ENCODE data around the gene RICTOR. TPM values are rescaled to one million over a fixed set of nuclear protein-coding genes. Genes with fewer than 3 reads are reported as not detected.

Gene RICTOR
- total RNA-seq, 1 experiment from 2014 or later = 25.7 TPM

GRCh38 chr5:39109606-39110005 lies 35.4 kb upstream of the RICTOR start:
- Mint-ChIP-seq H3K36me3 (ENCODE audit: insufficient read depth, unreplicated experiment) (no peaks in the 10 kb centered on the region), H3K9me3 (ENCODE audit: unreplicated experiment) (no peaks in the 10 kb centered on the region), H3K4me1 (ENCODE audit: low read depth, unreplicated experiment) (no peaks in the 10 kb centered on the region), H3K4me3 (ENCODE audit: unreplicated experiment) (no peak overlapping the region), H3K27ac (ENCODE audit: unreplicated experiment) (no peak overlapping the region), H3K27me3 (ENCODE audit: insufficient read depth, unreplicated experiment) (peaks cover 9% of the 10 kb centered on the region)
- ChIA-PET POLR2A (no interaction called here), CTCF (no interaction called here)
- intact Hi-C loops (cut with micrococcal nuclease; ENCODE audit: unreplicated experiment) = no loop called here
- Histone ChIP-seq H3K4me1 (no peaks in the 10 kb centered on the region), H3K9me3 (no peaks in the 10 kb centered on the region), H3K4me3 (ENCODE audit: low read depth, low read length) (no peak overlapping the region), H3K27me3 (replicated peaks; ENCODE audit: control insufficient read depth, insufficient read depth, low read length) (no peaks in the 10 kb centered on the region), H3K36me3 (ENCODE audit: control insufficient read depth, insufficient read depth, low read length) (no peaks in the 10 kb centered on the region)
- no TSS peak for BruUV-seq (replicated peaks)
- TF ChIP-seq CTCF (IDR thresholded peaks at IDR 0.05; ENCODE audit: insufficient read depth in 1 of 2, low read depth in 1 of 2, low read length in 1 of 2, severe bottlenecking in 1 of 2, unreplicated experiment in 1 of 2) = no peak
- no peak for DNase-seq

GRCh38 chr5:39108987-39109386 lies 34.8 kb upstream of the RICTOR start:
- no peak for TF ChIP-seq CTCF (IDR thresholded peaks at IDR 0.05; ENCODE audit: insufficient read depth in 1 of 2, low read depth in 1 of 2, low read length in 1 of 2, severe bottlenecking in 1 of 2, unreplicated experiment in 1 of 2)
- POLR2A ChIA-PET = no interaction called here
- no TSS peak for BruUV-seq (replicated peaks)

GRCh38 chr5:39107350-39107749 lies 33.2 kb upstream of the RICTOR start:
- no peaks in the 10 kb centered on the region for H3K9me3 Mint-ChIP-seq (ENCODE audit: unreplicated experiment)
- no peak overlapping the region for H3K4me3 Mint-ChIP-seq (ENCODE audit: unreplicated experiment)
- POLR2A ChIA-PET = no interaction called here
- H3K27me3 ChIP-seq (replicated peaks; ENCODE audit: control insufficient read depth, insufficient read depth, low read length) = no peaks in the 10 kb centered on the region
- no peaks in the 10 kb centered on the region for H3K9me3 ChIP-seq
- H3K4me1 ChIP-seq = peaks cover 7% of the 10 kb centered on the region; the same call in 1 of the 2 replicates
- no peaks in the 10 kb centered on the region for H3K4me1 Mint-ChIP-seq (ENCODE audit: low read depth, unreplicated experiment)
- no peaks in the 10 kb centered on the region for H3K36me3 Mint-ChIP-seq (ENCODE audit: insufficient read depth, unreplicated experiment)
- no TSS peak for BruUV-seq (replicated peaks)
- H3K27me3 Mint-ChIP-seq (ENCODE audit: insufficient read depth, unreplicated experiment) = peaks cover 9% of the 10 kb centered on the region
- H3K4me3 ChIP-seq (ENCODE audit: low read depth, low read length) = no peak overlapping the region
- H3K27ac Mint-ChIP-seq (ENCODE audit: unreplicated experiment) = no peak overlapping the region
- intact Hi-C loops (cut with micrococcal nuclease; ENCODE audit: unreplicated experiment) = no loop called here
- DNase-seq = no peak
- CTCF ChIA-PET = no interaction called here
- H3K36me3 ChIP-seq (ENCODE audit: control insufficient read depth, insufficient read depth, low read length) = no peaks in the 10 kb centered on the region
- no peak for TF ChIP-seq CTCF (IDR thresholded peaks at IDR 0.05; ENCODE audit: insufficient read depth in 1 of 2, low read depth in 1 of 2, low read length in 1 of 2, severe bottlenecking in 1 of 2, unreplicated experiment in 1 of 2)

More at GRCh38 chr5:39108987-39109386, 34.8 kb upstream of the RICTOR start:
- intact Hi-C loops (cut with micrococcal nuclease; ENCODE audit: unreplicated experiment) = no loop called here
- H3K4me1 ChIP-seq = 0 out of 2 replicates have a peak, but pooled peaks cover 3% of the 10 kb centered on the region
- no peak overlapping the region for H3K4me3 Mint-ChIP-seq (ENCODE audit: unreplicated experiment)
- H3K36me3 Mint-ChIP-seq (ENCODE audit: insufficient read depth, unreplicated experiment) = no peaks in the 10 kb centered on the region
- H3K27ac Mint-ChIP-seq (ENCODE audit: unreplicated experiment) = no peak overlapping the region
- peaks cover 9% of the 10 kb centered on the region for H3K27me3 Mint-ChIP-seq (ENCODE audit: insufficient read depth, unreplicated experiment)
- H3K36me3 ChIP-seq (ENCODE audit: control insufficient read depth, insufficient read depth, low read length) = no peaks in the 10 kb centered on the region
- no peaks in the 10 kb centered on the region for H3K9me3 ChIP-seq
- H3K4me1 Mint-ChIP-seq (ENCODE audit: low read depth, unreplicated experiment) = no peaks in the 10 kb centered on the region
- H3K27me3 ChIP-seq (replicated peaks; ENCODE audit: control insufficient read depth, insufficient read depth, low read length) = no peaks in the 10 kb centered on the region
- no peak for DNase-seq
- no peak overlapping the region for H3K4me3 ChIP-seq (ENCODE audit: low read depth, low read length)
- CTCF ChIA-PET = no interaction called here
- no peaks in the 10 kb centered on the region for H3K9me3 Mint-ChIP-seq (ENCODE audit: unreplicated experiment)

Measured in Caco-2 (cell line).